ENCODE data around the gene DNAH11.

DNA sequence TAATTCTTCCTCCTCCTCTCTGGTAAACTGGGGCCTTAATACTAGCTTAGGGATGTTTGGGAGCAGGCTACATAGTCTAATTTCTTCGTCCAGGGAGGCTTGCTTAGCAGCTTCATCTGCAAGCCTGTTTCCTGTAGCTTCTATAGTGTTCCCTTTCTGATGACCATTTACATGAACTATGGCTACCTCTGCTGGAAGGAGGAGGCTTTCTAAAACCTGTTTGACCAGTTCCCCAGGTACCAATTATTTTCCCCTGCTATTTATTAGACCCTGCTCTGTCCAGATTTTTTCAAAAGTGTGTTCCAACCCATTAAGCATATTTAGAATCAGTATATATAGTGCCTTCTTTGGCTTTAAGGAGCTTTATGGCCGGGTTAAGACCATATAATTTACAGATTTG, 38.8 kb upstream of the DNAH11 start:
- TF ChIP-seq, protein P1, sequence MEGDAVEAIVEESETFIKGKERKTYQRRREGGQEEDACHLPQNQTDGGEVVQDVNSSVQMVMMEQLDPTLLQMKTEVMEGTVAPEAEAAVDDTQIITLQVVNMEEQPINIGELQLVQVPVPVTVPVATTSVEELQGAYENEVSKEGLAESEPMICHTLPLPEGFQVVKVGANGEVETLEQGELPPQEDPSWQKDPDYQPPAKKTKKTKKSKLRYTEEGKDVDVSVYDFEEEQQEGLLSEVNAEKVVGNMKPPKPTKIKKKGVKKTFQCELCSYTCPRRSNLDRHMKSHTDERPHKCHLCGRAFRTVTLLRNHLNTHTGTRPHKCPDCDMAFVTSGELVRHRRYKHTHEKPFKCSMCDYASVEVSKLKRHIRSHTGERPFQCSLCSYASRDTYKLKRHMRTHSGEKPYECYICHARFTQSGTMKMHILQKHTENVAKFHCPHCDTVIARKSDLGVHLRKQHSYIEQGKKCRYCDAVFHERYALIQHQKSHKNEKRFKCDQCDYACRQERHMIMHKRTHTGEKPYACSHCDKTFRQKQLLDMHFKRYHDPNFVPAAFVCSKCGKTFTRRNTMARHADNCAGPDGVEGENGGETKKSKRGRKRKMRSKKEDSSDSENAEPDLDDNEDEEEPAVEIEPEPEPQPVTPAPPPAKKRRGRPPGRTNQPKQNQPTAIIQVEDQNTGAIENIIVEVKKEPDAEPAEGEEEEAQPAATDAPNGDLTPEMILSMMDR (IDR thresholded peaks at IDR 0.05): no peak
- TF ChIP-seq EZH2 (IDR thresholded peaks at IDR 0.05) (no peak), EZH2phosphoT487 (IDR thresholded peaks at IDR 0.05) (no peak)

Data from neural progenitor cell (in vitro differentiated cells).